ENCODE data around the gene OSBPL3.

DNA sequence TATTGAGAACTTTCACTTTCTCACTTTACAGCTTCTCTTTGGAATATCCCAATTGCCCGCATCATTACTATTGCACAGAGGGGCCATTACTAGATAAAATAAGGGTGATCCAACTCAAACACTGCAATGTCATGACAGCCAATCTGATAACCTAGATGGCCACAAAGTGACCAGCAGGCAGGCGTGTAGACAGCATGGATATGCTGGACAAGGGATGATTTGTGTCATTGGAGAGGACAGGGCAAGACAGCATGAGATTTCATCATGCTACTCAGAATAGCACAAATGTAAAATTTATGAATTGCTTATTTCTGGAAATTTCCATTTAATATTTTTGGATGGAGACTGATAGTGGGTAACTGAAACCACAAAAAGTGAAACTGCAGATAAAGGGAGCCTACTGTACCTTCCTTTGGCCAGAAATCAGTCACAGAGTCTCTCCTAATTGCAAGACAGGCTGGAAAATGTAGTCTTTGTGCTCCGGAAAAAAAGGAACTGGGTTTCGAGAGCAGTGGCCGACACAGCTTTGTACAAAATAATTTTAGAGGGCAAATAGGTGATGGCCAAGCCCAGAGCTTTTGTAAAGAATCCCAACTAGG, 216.6 kb downstream of the OSBPL3 start:
- TF ChIP-seq POLR2AphosphoS5 (IDR thresholded peaks at IDR 0.05; ENCODE audit: borderline replicate concordance, low read depth, low read length) = no peak
- no peak for TF ChIP-seq EZH2 (IDR thresholded peaks at IDR 0.05)
